OCI-LY7 (cell line): ENCODE measurements around the gene PACSIN2. TPM values are rescaled to one million over a fixed set of nuclear protein-coding genes. Genes with fewer than 3 reads are reported as not detected.

Experiments used
- BruUV-seq: library from RNA; stranded (reverse); fragments of 400-500 nt; replicated peaks from 2 replicates; lab custom pipeline; 2021; lab: Mats Ljungman, UMichigan
- CTCF ChIA-PET: fragments of 300-600 bp; sonication (Branson Sonifier 250); formaldehyde crosslinking; loops from one replicate; lab custom pipeline; 2022; ENCODE audit warnings: antibody characterized with exemption; ENCODE audit not compliant: unreplicated experiment; lab: Charles Lee
- POLR2A ChIA-PET: fragments of 300-600 bp; sonication (Branson Sonifier 250); formaldehyde crosslinking; loops from one replicate; lab custom pipeline; 2022; ENCODE audit warnings: antibody characterized with exemption; lab: Charles Lee
- DNase-seq: peaks from one replicate; pipeline ENCODE4 v3.0.0-alpha.2; 2015; ENCODE audit warnings: low spot score
- H2AFZ ChIP-seq: fragments of 200-600 bp; sonication (generic), shearing (Covaris generic); 2 replicates; pipeline ENCODE4 v1.6.1; 2014; ENCODE audit warnings: mild to moderate bottlenecking, antibody characterized with exemption, low read length, moderate library complexity
- H3K27ac ChIP-seq: fragments of 200-600 bp; sonication (generic); 2 replicates; pipeline ENCODE4 v1.5.1; 2014; ENCODE audit warnings: mixed run types, low read depth, mild to moderate bottlenecking, moderate library complexity, low read length, inconsistent platforms; ENCODE audit not compliant: poor library complexity, severe bottlenecking
- H3K36me3 ChIP-seq: fragments of 200-600 bp; sonication (generic); 2 replicates; pipeline ENCODE4 v1.6.1; 2014; ENCODE audit warnings: mild to moderate bottlenecking, antibody characterized with exemption, low read length, moderate library complexity, mixed read lengths; ENCODE audit not compliant: insufficient read depth
- H3K4me1 ChIP-seq: fragments of 200-600 bp; sonication (generic); 2 replicates; pipeline ENCODE4 v1.5.1; 2014; ENCODE audit warnings: mild to moderate bottlenecking, low read length; ENCODE audit not compliant: insufficient read depth, poor library complexity, severe bottlenecking
- H3K4me2 ChIP-seq: fragments of 200-600 bp; sonication (generic); 2 replicates; pipeline ENCODE4 v1.6.1; 2014; ENCODE audit warnings: mild to moderate bottlenecking, low read length
- H3K4me3 ChIP-seq: fragments of 200-600 bp; sonication (generic); 2 replicates; pipeline ENCODE4 v1.5.1; 2014; ENCODE audit warnings: mild to moderate bottlenecking, low read depth, low read length; ENCODE audit not compliant: poor library complexity, severe bottlenecking
- H3K79me2 ChIP-seq: fragments of 200-600 bp; sonication (generic); 2 replicates; pipeline ENCODE4 v1.6.1; 2016; ENCODE audit warnings: low read depth, mild to moderate bottlenecking, low read length, moderate library complexity, mixed read lengths; ENCODE audit not compliant: insufficient read depth
- H3K9me2 ChIP-seq: fragments of 200-600 bp; sonication (generic); 2 replicates; pipeline ENCODE4 v1.6.1; 2016; ENCODE audit warnings: mild to moderate bottlenecking, low read length, mixed read lengths; ENCODE audit not compliant: insufficient read depth
- H3K9me3 ChIP-seq: fragments of 200-600 bp; sonication (generic); 2 replicates; pipeline ENCODE4 v1.6.1; 2014; ENCODE audit warnings: mild to moderate bottlenecking, mixed run types, low read length, mixed read lengths
- H4K20me1 ChIP-seq: fragments of 200-600 bp; sonication (generic); 2 replicates; pipeline ENCODE4 v1.6.1; 2014; ENCODE audit warnings: mild to moderate bottlenecking, antibody characterized with exemption, low read length, moderate library complexity, mixed read lengths; ENCODE audit not compliant: insufficient read depth
- EZH2phosphoT487 ChIP-seq: fragments of 200-600 bp; sonication (generic); IDR thresholded peaks from 2 replicates; pipeline ENCODE4 v1.6.1; 2018; ENCODE audit warnings: low read depth, borderline replicate concordance, mild to moderate bottlenecking, mixed run types, antibody characterized with exemption, low read length, moderate library complexity, mixed read lengths
- intact Hi-C: fragments of 100-400 bp; cut with micrococcal nuclease; formaldehyde crosslinking; loops from one replicate; pipeline ENCODE4 v1.10.0; 2022; ENCODE audit not compliant: unreplicated experiment
- total RNA-seq, 2 experiments: library from RNA; depleted of rRNA in 1 of 2; stranded (reverse); fragments of >200 nt in 1 of 2; shearing (Covaris generic) in 1 of 2; gene quantifications; 2 replicates each; pipeline ENCODE4 v1.2.3, GENCODE V29; 2014 to 2022
- TF ChIP-seq, protein P1 (sequence below): fragments of 200-600 bp; sonication (generic); conservative IDR thresholded peaks from 2 replicates; pipeline ENCODE4 v1.5.1; 2014; ENCODE audit warnings: mild to moderate bottlenecking, antibody characterized with exemption, low read length, moderate library complexity, mixed read lengths

Gene PACSIN2
- total RNA-seq, 2 experiments from 2014 or later = 25.4 to 41.7 TPM

DNA sequence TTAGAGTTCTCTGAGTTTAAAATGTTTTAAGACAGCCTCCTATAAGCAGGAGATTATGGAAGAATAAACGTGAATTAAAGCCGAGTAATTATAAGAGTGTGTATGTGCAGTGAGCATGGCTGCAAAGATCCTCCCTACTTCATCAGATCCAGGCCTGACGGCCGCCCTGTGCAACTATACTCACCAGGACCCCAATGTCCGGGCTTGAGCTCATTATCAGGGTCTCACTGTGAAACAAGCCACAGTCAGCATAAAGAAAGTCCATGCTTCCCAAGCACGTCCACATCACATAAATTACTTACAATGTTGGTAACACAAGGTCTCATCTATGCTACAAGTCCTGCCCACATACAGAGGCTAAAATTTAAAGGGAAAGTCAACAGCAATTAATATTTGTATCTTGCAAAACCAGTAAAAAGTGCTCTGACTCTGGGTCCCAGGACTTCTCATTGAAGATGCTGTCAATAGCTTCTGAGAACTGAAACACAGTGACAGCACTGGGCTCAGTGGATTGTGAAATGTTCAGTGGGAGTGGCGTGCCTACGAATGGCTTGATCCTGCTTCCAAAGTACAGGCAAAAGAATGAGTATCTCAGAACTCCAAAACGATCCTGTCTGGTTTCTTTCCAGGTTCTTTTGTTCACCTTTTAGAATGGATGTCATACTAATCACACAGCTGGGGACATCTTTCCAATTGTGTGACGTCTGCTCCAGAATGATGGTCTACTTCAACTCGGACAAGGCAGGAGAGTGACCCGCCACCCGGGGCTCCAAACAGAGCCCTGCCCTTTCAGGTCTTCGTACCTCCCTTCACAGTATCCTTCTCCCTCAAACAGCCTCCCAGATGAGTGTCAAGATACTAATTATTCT lies 85.7 kb downstream of the PACSIN2 start:
- Histone ChIP-seq H3K79me2 (peaks cover 18% of the 10 kb centered on the region), H4K20me1 (peaks cover 8% of the 10 kb centered on the region; the same call in 1 of the 2 replicates), H3K9me2 (no peaks in the 10 kb centered on the region), H3K36me3 (no peaks in the 10 kb centered on the region), H3K4me2 (no peak overlapping the region), H3K27ac (no peak overlapping the region), H3K9me3 (no peaks in the 10 kb centered on the region), H3K4me3 (no peak overlapping the region), H2AFZ (no peak overlapping the region), H3K4me1 (peaks cover 36% of the 10 kb centered on the region)
- CTCF ChIA-PET = no interaction called here
- TF ChIP-seq, protein P1, sequence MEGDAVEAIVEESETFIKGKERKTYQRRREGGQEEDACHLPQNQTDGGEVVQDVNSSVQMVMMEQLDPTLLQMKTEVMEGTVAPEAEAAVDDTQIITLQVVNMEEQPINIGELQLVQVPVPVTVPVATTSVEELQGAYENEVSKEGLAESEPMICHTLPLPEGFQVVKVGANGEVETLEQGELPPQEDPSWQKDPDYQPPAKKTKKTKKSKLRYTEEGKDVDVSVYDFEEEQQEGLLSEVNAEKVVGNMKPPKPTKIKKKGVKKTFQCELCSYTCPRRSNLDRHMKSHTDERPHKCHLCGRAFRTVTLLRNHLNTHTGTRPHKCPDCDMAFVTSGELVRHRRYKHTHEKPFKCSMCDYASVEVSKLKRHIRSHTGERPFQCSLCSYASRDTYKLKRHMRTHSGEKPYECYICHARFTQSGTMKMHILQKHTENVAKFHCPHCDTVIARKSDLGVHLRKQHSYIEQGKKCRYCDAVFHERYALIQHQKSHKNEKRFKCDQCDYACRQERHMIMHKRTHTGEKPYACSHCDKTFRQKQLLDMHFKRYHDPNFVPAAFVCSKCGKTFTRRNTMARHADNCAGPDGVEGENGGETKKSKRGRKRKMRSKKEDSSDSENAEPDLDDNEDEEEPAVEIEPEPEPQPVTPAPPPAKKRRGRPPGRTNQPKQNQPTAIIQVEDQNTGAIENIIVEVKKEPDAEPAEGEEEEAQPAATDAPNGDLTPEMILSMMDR = no peak
- no peak for TF ChIP-seq EZH2phosphoT487
- DNase-seq = no peak
- POLR2A ChIA-PET = no interaction called here
- intact Hi-C loops = no loop called here
- no TSS peak for BruUV-seq

DNA sequence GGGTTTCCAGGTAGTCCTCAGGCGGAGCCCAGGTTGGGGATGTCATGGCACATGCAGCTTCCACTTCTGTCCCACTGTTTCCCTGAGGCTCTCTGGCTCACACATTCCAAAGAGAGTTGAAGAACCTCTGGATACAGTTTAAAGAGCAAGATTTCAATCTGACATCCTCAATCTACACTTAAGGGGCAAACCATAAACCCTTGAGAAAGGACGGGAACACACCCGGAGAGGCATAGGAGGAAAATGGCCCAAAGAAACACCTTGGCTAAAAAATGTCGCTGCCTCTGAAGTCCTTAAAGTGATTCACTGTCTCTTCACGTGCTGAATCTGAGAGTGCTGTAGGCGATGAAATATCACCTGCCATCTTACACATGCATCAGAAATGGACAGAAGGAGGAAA lies 87.0 kb downstream of the PACSIN2 start:
- H3K36me3 ChIP-seq = no peaks in the 10 kb centered on the region
- no peak overlapping the region for H3K4me2 ChIP-seq
- H3K9me2 ChIP-seq = no peaks in the 10 kb centered on the region
- CTCF ChIA-PET = no interaction called here
- TF ChIP-seq, protein P1 = no peak
- TF ChIP-seq EZH2phosphoT487 = no peak
- intact Hi-C loops = no loop called here
- H3K4me3 ChIP-seq = no peak overlapping the region
- DNase-seq = no peak
- H4K20me1 ChIP-seq = peaks cover 7% of the 10 kb centered on the region; the same call in 1 of the 2 replicates
- H3K79me2 ChIP-seq = peaks cover 16% of the 10 kb centered on the region
- no TSS peak for BruUV-seq
- no peak overlapping the region for H3K27ac ChIP-seq
- peaks cover 24% of the 10 kb centered on the region for H3K4me1 ChIP-seq
- H3K9me3 ChIP-seq = no peaks in the 10 kb centered on the region
- POLR2A ChIA-PET = no interaction called here
- no peak overlapping the region for H2AFZ ChIP-seq

DNA sequence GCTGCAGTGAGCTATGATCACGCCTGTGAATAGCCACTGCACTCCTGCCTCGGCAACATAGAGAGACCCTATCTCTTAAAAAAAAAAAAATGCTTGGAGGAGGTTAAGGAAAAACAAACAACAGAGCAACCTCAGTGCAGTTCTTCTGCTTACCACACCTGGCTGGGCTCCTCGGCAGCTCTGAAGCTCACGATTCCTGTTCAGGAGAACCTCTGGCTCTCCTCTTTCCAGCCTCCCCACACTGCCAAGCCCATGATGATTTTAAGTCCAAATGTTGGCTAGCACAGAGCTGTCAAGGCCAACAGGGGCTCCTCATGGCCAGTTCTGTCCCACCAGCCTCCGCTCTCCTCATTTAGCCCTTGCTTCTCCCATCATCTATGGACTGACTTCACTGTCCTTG lies 88.2 kb downstream of the PACSIN2 start:
- Histone ChIP-seq H3K4me3 (no peak overlapping the region), H3K79me2 (0 out of 2 replicates have a peak, but pooled peaks cover 7% of the 10 kb centered on the region), H3K9me3 (no peaks in the 10 kb centered on the region), H3K4me2 (no peak overlapping the region), H3K4me1 (peaks cover 12% of the 10 kb centered on the region), H3K27ac (no peak overlapping the region), H4K20me1 (peaks cover 5% of the 10 kb centered on the region; the same call in 1 of the 2 replicates), H3K9me2 (no peaks in the 10 kb centered on the region), H2AFZ (no peak overlapping the region), H3K36me3 (no peaks in the 10 kb centered on the region)
- no TSS peak for BruUV-seq
- DNase-seq = no peak
- POLR2A ChIA-PET = no interaction called here
- TF ChIP-seq EZH2phosphoT487 = no peak
- TF ChIP-seq, protein P1 = no peak
- intact Hi-C loops = no loop called here
- CTCF ChIA-PET = no interaction called here
